BE2C (cell line): Measurements from ENCODE around the gene CDH4.

ENCODE experiments used
- DNase-seq: peaks from one replicate; pipeline ENCODE4 v3.0.0-alpha.2; 2020
- H3K27me3 ChIP-seq: fragments of 250-450 bp; sonication (Bioruptor Pico); 2 replicates; pipeline ENCODE4 v1.5.1; 2020; ENCODE audit warnings: mild to moderate bottlenecking
- H3K36me3 ChIP-seq: fragments of 250-450 bp; sonication (Bioruptor Pico); 2 replicates; pipeline ENCODE4 v1.5.1; 2020; ENCODE audit warnings: mild to moderate bottlenecking
- H3K4me1 ChIP-seq: fragments of 250-450 bp; sonication (Bioruptor Pico); 2 replicates; pipeline ENCODE4 v1.5.1; 2020
- H3K4me3 ChIP-seq: 2 replicates; pipeline ENCODE4 v1.5.1; 2011; ENCODE audit warnings: low read depth, low read length
- H3K9me3 ChIP-seq: fragments of 250-450 bp; sonication (Bioruptor Pico); 2 replicates; pipeline ENCODE4 v1.5.1; 2020
- CTCF ChIP-seq: IDR thresholded peaks from 2 replicates; pipeline ENCODE4 v1.5.1; 2012; ENCODE audit warnings: mild to moderate bottlenecking, low read depth, low read length

Gene CDH4

DNA sequence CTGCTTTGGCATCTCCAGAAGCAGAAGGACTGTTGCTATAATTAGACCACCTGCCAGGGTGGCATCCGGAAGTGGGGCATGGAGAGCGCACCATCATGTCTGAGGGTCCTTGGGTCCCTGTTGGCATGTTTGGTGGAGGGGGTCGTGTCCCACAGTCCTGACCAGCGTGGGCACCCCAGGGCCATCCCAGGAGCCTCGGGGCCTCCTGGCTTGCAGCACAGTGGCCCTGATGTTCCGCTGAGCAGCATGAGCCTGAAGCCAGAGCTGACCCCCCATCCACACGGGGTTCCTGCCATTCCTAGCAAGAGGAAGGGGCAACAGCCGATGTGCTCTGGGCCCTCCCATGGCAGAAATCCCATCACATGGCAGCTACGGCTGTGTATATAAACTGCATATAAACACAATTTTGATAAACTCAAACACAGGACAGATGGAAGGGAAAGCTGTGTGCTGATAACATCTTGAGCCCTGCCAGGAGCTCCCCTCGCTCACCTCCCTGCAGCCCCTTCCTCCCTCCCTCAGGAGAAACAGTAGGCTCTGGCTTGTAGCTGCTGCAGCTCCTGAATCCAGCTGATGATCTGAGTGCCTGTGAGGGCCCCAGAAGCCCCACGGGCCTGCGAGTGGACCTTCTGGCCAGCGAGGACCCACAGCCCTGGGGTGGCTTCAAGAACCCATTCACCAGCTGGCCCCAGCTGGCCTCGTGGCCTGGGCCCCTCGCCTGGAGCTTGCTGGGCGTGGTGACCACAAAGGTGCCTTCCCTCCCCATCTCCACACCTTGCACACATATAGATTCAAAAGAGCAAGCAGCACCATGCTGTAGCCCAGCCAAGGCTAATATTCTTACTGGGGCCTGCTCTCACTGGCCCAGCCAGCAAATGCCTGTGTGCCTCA, 321.6 kb downstream of the CDH4 start:
- DNase-seq = no peak
- no peak overlapping the region for H3K4me3 ChIP-seq
- H3K4me1 ChIP-seq = no peaks in the 10 kb centered on the region
- H3K9me3 ChIP-seq = no peaks in the 10 kb centered on the region
- no peak for TF ChIP-seq CTCF
- H3K27me3 ChIP-seq = no peaks in the 10 kb centered on the region
- no peaks in the 10 kb centered on the region for H3K36me3 ChIP-seq

DNA sequence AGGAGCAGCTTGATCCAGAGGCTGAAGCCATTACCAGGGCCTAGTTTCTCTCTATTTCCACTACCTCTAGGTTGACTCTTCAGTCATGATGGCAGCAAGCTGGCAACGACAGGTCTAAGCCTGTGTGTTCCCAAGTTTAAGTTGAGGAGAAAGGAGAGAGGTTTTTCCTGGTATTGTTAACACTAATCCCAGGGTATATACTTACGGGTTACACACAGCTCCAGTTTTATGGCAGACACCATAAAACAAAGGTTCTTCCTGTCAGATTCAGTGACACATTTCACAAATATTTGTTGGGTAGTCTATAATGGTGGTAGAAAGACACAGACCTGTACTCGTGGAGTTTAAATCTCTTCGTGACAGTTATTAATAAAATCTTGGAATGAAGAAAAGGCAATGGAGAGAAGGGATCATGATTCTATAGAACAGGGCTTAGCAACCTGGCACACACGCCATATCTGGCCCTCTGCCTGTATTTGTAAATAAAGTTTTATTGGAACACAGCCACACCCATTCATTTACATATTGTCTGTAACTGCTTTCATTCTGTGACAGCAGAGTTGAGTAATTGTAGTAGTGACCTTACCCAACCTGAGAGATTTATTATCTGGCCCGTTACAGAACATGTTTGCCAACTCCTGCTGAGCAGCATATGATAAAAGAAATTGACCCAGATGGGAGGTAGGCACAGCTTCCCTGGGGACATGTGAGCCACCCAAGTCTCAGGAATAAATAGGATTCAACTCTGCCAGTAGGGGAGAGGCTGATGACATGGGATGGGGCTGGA, 323.3 kb downstream of the CDH4 start:
- TF ChIP-seq CTCF = no peak
- Histone ChIP-seq H3K9me3 (no peaks in the 10 kb centered on the region), H3K27me3 (no peaks in the 10 kb centered on the region), H3K4me3 (no peak overlapping the region), H3K36me3 (no peaks in the 10 kb centered on the region), H3K4me1 (no peaks in the 10 kb centered on the region)
- no peak for DNase-seq

DNA sequence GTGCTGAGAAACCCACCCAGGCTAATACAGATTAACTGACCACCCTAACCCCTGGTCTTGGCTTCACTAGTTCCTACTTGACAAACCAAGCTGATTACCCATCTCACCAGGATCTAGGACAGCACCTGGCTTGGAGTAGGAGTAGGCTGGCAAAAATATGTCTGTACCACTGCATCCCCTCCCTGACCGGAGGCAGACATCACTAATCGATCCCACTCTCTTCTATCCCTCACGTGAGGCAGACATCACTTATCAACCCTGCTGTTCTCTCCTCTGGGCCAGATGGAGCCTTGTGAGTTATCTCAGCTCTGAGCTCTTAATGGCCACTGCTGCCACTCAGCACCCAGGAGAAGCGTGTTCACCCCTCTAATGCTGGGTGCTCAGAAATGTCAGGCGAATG, 324.3 kb downstream of the CDH4 start:
- H3K9me3 ChIP-seq = no peaks in the 10 kb centered on the region
- H3K36me3 ChIP-seq = no peaks in the 10 kb centered on the region
- no peak for DNase-seq
- H3K27me3 ChIP-seq = no peaks in the 10 kb centered on the region
- H3K4me3 ChIP-seq = no peak overlapping the region
- TF ChIP-seq CTCF = no peak
- H3K4me1 ChIP-seq = no peaks in the 10 kb centered on the region

GRCh38 chr20:61577065-61577464, 325.0 kb downstream of the CDH4 start:
- H3K27me3 ChIP-seq = no peaks in the 10 kb centered on the region
- H3K9me3 ChIP-seq = no peaks in the 10 kb centered on the region
- DNase-seq = no peak
- no peaks in the 10 kb centered on the region for H3K4me1 ChIP-seq
- no peak for TF ChIP-seq CTCF
- no peak overlapping the region for H3K4me3 ChIP-seq
- H3K36me3 ChIP-seq = no peaks in the 10 kb centered on the region

GRCh38 chr20:61579908-61580307, 327.8 kb downstream of the CDH4 start:
- no peak for TF ChIP-seq CTCF
- DNase-seq = no peak
- Histone ChIP-seq H3K36me3 (no peaks in the 10 kb centered on the region), H3K4me1 (no peaks in the 10 kb centered on the region), H3K9me3 (no peaks in the 10 kb centered on the region), H3K4me3 (no peak overlapping the region), H3K27me3 (no peaks in the 10 kb centered on the region)
